Esophagus muscularis mucosa (tissue), 4 donors: Measurements from ENCODE around the gene AP3S2. TPM values are rescaled to one million over a fixed set of nuclear protein-coding genes. Genes with fewer than 3 reads are reported as not detected.

Experiments used
- DNase-seq: peaks from one replicate; pipeline ENCODE4 v3.0.0-alpha.2; 2017; ENCODE audit errors: extremely low spot score
- H3K27ac ChIP-seq, 4 donors: fragments of 200-600 bp; sonication (generic); replicated peaks in 1 of 4; 1 replicate in 3 of 4; 2 replicates in 1 of 4; pipeline ENCODE4 v1.5.1; 2016 to 2019; ENCODE audit warnings: mild to moderate bottlenecking in 1 of 4
- H3K27me3 ChIP-seq, 4 donors: fragments of 200-600 bp; sonication (generic); one replicate each; pipeline versions ENCODE4 v1.5.1 to v1.6.0; 2016 to 2019
- H3K36me3 ChIP-seq, 4 donors: fragments of 200-600 bp; sonication (generic); one replicate each; pipeline ENCODE4 v1.5.1; 2016 to 2019
- H3K4me1 ChIP-seq, 4 donors: fragments of 200-600 bp; sonication (generic); one replicate each; pipeline ENCODE4 v1.5.1; 2016 to 2019
- H3K4me3 ChIP-seq, 4 donors: fragments of 200-600 bp; sonication (generic); 1 replicate in 2 of 4; 2 replicates in 2 of 4; pipeline ENCODE4 v1.5.1; 2016 to 2019; ENCODE audit warnings: mild to moderate bottlenecking in 4 of 4, moderate library complexity in 1 of 4
- H3K9me3 ChIP-seq, 4 donors: fragments of 200-600 bp; sonication (generic); 1 replicate in 3 of 4; 2 replicates in 1 of 4; pipeline ENCODE4 v1.5.1; 2016 to 2019
- EP300 ChIP-seq: sonication (generic); formaldehyde crosslinking; IDR thresholded peaks from one replicate; pipeline ENCODE4 v1.6.1; 2017; ENCODE audit warnings: antibody characterized with exemption
- POLR2A ChIP-seq: fragments of 450-650 bp; IDR thresholded peaks from one replicate; pipeline ENCODE4 v1.6.1; 2017; ENCODE audit warnings: antibody characterized with exemption, moderate library complexity, mild to moderate bottlenecking, low read depth
- POLR2AphosphoS5 ChIP-seq, 2 donors: sonication (generic); formaldehyde crosslinking; IDR thresholded peaks; one replicate each; pipeline ENCODE4 v1.6.1; 2017; ENCODE audit warnings: antibody characterized with exemption in 2 of 2
- WGBS: methylation state at CpG from one replicate; pipeline ENCODE4 v1.1.5; 2018; 5-methylcytosine and 5-hydroxymethylcytosine counted together
- intact Hi-C: fragments of 100-400 bp; cut with DNase I; formaldehyde crosslinking; loops from one replicate; pipeline ENCODE4 v1.15.1; 2023
- total RNA-seq, 4 donors: library from RNA; depleted of rRNA; stranded (reverse); fragments of >200 nt; gene quantifications; one replicate each; pipeline versions ENCODE4 v1.1.0 to v1.2.1, GENCODE V29; 2016
- TF ChIP-seq, protein P1 (sequence below), 3 experiments: fragments of 200-600 bp in 2 of 3; fragments of 450-650 bp in 1 of 3; sonication (generic) in 2 of 3; IDR thresholded peaks; one replicate each; pipeline ENCODE4 v1.5.1; 2017 to 2019; ENCODE audit warnings: antibody characterized with exemption in 3 of 3, mild to moderate bottlenecking in 2 of 3, moderate library complexity in 1 of 3

AP3S2 gene
- total RNA-seq, 4 donors from 2014 or later = 26.8 to 43.2 (median 37.3) TPM

- Histone ChIP-seq H3K4me1 (peaks cover 3 to 31% (median 13%) of the 10 kb centered on the region in 4 donors), H3K27ac (no peak overlapping the region), H3K4me3 (no peak overlapping the region), H3K36me3 (peaks cover 33 to 67% (median 54%) of the 10 kb centered on the region in 4 donors), H3K9me3 (no peaks in the 10 kb centered on the region), H3K27me3 (no peaks in the 10 kb centered on the region)
- intact Hi-C loops = no loop called here
- 98% methylated on average over 6 of the region's 7 CpGs for whole genome bisulfite sequencing
- TF ChIP-seq POLR2A = no peak
- peak; percentile 64 for DNase-seq
These were observed 59.8 kb downstream of the AP3S2 start for GRCh38 chr15:89833966-89834365.

- DNase-seq = no peak
- H3K4me3 ChIP-seq = no peak overlapping the region
- TF ChIP-seq EP300 = no peak
- no peak for TF ChIP-seq POLR2AphosphoS5 (IDR thresholded peaks at IDR 0.05)
- TF ChIP-seq POLR2A = no peak
- TF ChIP-seq, protein P1, sequence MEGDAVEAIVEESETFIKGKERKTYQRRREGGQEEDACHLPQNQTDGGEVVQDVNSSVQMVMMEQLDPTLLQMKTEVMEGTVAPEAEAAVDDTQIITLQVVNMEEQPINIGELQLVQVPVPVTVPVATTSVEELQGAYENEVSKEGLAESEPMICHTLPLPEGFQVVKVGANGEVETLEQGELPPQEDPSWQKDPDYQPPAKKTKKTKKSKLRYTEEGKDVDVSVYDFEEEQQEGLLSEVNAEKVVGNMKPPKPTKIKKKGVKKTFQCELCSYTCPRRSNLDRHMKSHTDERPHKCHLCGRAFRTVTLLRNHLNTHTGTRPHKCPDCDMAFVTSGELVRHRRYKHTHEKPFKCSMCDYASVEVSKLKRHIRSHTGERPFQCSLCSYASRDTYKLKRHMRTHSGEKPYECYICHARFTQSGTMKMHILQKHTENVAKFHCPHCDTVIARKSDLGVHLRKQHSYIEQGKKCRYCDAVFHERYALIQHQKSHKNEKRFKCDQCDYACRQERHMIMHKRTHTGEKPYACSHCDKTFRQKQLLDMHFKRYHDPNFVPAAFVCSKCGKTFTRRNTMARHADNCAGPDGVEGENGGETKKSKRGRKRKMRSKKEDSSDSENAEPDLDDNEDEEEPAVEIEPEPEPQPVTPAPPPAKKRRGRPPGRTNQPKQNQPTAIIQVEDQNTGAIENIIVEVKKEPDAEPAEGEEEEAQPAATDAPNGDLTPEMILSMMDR (IDR thresholded peaks at IDR 0.05) = no peak
- H3K9me3 ChIP-seq = no peaks in the 10 kb centered on the region
- intact Hi-C loops = no loop called here
- WGBS = 91% methylated on average over 11 of the region's 12 CpGs
- H3K4me1 ChIP-seq = peaks cover 13 to 22% (median 19%) of the 10 kb centered on the region in 4 donors
- peaks cover 22 to 44% (median 37%) of the 10 kb centered on the region in 4 donors for H3K36me3 ChIP-seq
- H3K27ac ChIP-seq = no peak overlapping the region
- no peaks in the 10 kb centered on the region for H3K27me3 ChIP-seq
These were observed 63.2 kb downstream of the AP3S2 start for GRCh38 chr15:89830639-89831038.

DNA sequence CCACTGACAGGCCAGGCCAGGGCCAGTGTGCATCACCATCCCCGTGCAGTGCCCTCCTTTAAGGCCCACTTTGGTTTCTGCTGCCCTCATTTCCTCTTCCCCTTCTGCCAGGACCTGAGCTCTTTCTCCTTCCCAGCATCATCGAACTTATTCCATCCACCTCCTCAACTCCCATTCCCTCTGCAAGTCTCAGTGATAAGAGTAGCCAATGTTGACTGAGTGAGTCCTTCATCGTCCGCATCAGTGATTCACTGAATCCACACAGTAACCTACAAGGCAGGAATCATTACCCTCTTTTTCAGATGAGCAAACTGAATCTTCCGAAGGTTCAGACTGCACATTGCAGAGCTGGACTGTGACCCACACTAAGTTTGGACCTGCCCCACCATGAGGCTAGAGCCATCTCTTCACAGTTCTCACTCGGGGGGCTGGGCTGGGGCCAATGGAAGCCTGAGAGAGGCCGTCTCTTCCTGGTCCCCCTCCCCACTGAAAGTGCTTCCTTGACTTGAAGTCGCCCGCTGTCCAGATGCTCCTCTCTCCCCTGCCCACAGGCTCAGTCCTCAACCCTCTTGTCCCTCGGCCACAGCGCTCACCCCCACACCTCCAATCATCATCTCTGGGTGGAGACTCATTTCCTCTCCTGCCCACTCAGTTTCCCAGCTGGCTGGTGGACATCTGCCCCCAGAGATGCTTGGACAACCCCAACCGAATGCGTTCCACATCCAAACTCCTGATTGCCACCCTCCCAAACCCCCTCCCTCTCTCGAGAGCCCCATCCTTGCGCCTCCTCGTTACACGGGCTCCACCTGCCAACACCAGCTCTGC lies 64.0 kb downstream of the AP3S2 start:
- no peak for DNase-seq
- intact Hi-C loops = no loop called here
- Histone ChIP-seq H3K9me3 (no peaks in the 10 kb centered on the region), H3K36me3 (peaks cover 16 to 36% (median 29%) of the 10 kb centered on the region in 4 donors), H3K27ac (no peak overlapping the region), H3K27me3 (no peaks in the 10 kb centered on the region), H3K4me1 (peaks cover 13 to 21% (median 19%) of the 10 kb centered on the region in 4 donors), H3K4me3 (no peak overlapping the region)
- 95% methylated on average over 15 of the region's 17 CpGs for WGBS
- no peak for TF ChIP-seq POLR2AphosphoS5 (IDR thresholded peaks at IDR 0.05)
- TF ChIP-seq EP300 = no peak
- no peak for TF ChIP-seq POLR2A
- TF ChIP-seq, protein P1 (IDR thresholded peaks at IDR 0.05) = no peak

DNA sequence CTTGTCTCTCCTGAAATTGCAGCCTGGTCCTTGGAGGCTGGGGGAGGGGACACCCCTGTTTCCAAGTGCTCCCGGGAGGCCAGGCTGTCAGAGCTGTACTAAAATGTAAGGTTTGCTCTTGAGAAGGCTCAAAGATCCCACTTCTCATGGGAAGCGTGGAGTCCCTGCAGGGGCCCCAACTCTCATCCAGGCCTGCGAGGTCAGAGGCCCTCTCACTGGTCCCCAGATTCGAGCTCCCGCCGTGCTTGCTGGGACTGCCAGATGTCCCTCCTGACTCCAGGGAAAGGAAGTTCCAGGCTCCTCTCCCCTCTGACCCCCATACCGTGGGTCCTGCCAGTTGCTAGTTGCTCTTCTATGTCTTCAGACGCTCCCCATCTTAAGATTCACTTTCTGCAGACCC lies 64.6 kb downstream of the AP3S2 start:
- TF ChIP-seq, protein P1 (IDR thresholded peaks at IDR 0.05) = no peak
- no peak for TF ChIP-seq EP300
- no peak for TF ChIP-seq POLR2A
- TF ChIP-seq POLR2AphosphoS5 (IDR thresholded peaks at IDR 0.05) = no peak
- H3K4me3 ChIP-seq = no peak overlapping the region
- H3K9me3 ChIP-seq = no peaks in the 10 kb centered on the region
- no peaks in the 10 kb centered on the region for H3K27me3 ChIP-seq
- H3K36me3 ChIP-seq = peaks cover 9 to 29% (median 22%) of the 10 kb centered on the region in 4 donors
- peaks cover 13 to 21% (median 19%) of the 10 kb centered on the region in 4 donors for H3K4me1 ChIP-seq
- intact Hi-C loops = no loop called here
- no peak for DNase-seq
- no peak overlapping the region for H3K27ac ChIP-seq
- 74% methylated on average over 7 of the region's 8 CpGs for WGBS

DNA sequence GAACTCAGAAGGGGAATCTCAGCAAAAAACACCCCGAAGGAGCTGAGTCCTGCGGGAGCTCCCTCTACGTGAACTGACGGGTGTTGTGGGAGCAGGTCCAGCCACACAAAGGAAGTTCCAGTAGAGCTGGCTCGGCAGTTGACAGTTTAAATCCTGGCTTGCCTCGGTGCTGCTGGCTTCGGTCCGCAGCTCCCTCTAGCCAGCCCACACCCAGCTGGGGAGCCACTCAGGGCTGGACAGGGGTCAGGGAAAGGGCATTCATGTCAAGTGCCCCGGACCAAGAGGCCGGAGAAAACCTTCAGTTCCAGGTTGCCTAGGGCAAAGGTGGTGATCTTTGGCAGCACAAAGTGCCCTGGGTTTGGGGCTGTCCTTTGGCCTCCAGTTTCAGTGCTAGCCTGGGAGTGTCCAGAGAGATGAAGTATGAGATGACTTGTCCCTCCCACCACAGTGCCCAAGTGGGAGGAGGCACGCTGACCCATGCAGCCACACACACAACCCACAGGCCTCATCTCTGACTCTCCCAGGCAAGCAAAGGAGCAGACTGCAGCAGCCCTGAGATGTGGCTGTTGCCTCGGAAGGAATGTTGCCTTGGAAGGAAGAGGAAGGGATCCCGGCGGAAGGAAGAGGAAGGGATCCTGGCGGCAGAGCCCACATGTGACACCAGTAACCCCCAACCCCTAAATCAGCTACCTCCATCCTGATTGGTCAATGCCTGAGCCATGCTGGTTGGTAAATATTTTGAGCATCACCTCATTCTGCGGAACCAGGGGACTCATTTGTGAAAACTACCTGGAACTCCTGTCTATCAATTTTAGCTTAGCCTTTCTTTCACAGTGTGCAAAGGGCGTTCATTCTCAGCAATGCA lies 65.3 kb downstream of the AP3S2 start:
- Histone ChIP-seq H3K4me3 (peak overlapping the region in 2 of 4 donors; percentile 6 to 19), H3K9me3 (no peaks in the 10 kb centered on the region), H3K36me3 (peaks cover 3 to 22% (median 16%) of the 10 kb centered on the region in 4 donors), H3K27ac (peak overlapping the region; percentile 7 to 63 (median 50)), H3K4me1 (peaks cover 13 to 21% (median 19%) of the 10 kb centered on the region in 4 donors), H3K27me3 (no peaks in the 10 kb centered on the region)
- 33% methylated on average over 15 of the region's 17 CpGs for WGBS
- no peak for DNase-seq
- TF ChIP-seq EP300 (no peak), POLR2AphosphoS5 (IDR thresholded peaks at IDR 0.05) (peak; percentile 6 to 8), POLR2A (no peak)
- TF ChIP-seq, protein P1 (IDR thresholded peaks at IDR 0.05) = no peak
- intact Hi-C loops = no loop called here
